Lung microvascular endothelial cell (primary cell): ENCODE measurements around the gene VWF. TPM values are rescaled to one million over a fixed set of nuclear protein-coding genes. Genes with fewer than 3 reads are reported as not detected.

ENCODE experiments used
- DNase-seq, 2 donors: peaks; one replicate each; pipeline versions ENCODE4 v3.0.0 to v3.0.0-alpha.2; 2010; ENCODE audit warnings: low read depth in 2 of 2
- total RNA-seq: library from RNA; depleted of rRNA; stranded (reverse); fragments of >200 nt; gene quantifications from 2 replicates; pipeline ENCODE4 v1.2.1, GENCODE V29; 2014

VWF gene
- total RNA-seq, 1 donor from 2014 or later: 1,530 TPM

GRCh38 chr12:5914387-5915149 is 209.9 kb downstream of the VWF start:
- DNase-seq: no peak

- DNase-seq: no peak
Measured at GRCh38 chr12:5913387-5913786, 211.1 kb downstream of the VWF start.

DNA sequence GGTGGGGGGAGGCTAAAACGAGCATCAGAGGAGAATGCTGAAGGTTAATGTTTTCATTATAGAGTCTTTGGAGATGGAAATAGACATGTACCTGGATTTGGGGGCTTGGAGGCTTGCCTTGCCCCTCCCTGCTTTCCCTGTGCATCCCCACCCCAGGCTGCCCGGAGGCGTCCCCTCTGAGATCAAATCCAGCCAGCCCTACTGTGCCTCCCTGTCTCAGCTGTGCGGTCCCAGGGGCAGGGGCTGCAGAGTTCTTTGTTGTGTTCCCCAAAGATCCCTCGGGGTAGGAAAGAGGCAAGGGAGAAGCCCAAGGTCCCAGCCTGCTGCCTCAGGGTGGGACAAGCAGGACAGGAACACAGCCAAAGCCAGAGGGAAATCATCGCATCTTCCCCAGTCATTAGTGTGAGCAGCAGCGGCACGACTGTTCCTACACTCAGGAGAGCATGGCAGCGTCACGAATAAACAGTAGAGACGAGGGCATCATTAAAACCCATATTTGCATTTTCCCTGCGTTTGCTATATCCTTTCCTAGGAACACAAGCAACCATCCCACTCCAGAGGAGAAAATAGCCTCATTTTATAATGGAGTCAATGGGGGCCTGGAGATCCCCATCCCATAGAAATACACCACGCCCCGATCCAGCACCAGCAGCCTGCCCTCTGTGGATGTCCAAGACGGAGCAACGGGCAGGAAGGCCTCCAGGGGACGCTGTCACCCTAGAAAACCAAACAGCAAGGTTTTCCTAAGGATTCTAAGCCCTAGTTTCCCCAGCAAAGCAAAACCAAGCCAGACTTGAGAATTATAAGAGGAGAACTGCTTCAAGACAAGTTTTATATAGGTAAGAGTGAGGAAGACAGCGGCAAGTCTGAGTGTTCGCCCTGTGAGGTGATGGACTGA is 211.8 kb downstream of the VWF start:
- peak in 1 of 2 donors; percentile 34 for DNase-seq

GRCh38 chr12:5912011-5912410 is 212.5 kb downstream of the VWF start:
- DNase-seq: no peak

GRCh38 chr12:5910790-5911548 is 213.5 kb downstream of the VWF start:
- no peak for DNase-seq

DNA sequence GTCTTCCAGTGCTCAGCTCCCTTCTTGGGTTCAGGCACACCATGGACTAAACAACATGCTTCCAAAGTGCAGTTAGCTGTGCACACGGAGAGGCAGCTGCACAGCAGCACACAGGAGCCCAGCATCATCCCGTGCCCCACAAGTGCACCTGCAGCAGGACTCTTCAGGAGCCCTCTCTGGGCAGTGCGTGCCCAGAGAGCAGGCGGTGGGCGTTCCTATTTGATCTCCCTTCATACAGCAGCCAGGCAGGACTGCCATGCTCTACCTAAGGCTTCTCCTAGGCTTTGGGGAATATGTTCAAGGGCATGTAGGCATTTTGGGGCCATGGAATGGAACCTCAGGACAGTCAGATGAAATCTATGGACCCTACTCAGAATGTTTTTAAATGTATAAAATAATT is 214.9 kb downstream of the VWF start:
- no peak for DNase-seq

- DNase-seq: no peak
Measured at GRCh38 chr12:5908251-5908650, 216.2 kb downstream of the VWF start.

DNA sequence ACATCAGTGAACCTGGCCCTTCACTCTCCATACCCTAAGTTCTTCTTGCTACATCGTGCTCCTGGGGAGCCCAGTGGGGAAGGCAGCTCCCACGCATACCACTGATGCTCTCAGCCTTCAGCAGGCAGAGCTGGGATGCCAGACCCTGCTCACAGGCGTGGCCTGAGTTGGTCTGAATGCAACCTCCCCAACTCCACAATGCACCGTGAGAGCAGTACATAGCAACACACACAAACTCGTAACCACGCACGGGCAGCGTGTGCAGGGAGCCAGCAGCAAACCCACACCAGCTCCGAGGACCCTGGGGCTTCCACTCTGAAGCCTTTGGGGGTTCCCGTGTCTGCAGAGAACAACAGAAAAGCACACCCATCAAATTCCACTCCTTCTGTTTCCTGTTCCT is 216.7 kb downstream of the VWF start:
- DNase-seq: no peak

DNA sequence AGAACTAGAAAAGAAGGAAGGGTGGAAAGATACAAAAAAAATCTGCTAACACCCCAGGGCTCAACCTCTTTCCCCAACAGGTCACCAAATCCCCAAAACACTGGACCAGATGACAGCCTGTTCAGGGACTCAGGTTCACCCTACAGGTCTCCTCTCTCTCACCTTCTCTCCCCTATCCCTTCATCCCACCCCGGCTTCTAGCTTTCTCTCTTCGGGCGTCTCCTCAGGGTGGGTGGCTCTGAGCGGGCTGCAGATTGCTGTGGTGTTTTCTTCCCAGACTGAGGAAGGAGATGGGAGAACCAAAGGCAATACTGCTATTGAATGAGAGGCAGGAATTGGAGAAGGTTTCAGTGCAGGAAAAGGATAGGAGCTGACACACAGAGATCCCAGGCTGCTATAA is 218.7 kb downstream of the VWF start:
- no peak for DNase-seq

- DNase-seq: no peak
Measured at GRCh38 chr12:5904969-5905368, 219.5 kb downstream of the VWF start.

DNA sequence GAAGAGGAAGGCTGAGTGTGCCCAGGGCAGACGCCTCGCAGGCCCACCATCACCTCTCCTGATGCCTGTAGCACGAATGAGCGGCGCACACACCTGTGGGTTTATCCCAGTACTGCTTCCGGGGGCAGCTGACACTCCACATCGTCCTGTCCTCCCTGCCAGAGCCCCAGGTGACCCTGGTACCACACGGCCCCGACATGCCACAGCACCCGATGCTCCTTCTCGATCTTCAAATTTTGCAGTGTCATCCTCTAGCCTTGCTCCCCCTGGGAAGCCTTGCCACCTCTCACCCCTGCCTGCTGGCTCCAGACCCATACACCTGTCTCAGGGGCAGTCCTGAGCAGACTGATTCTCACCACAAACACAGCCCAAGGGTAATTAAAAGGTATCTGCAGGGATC is 220.0 kb downstream of the VWF start:
- no peak for DNase-seq

GRCh38 chr12:5902736-5903135 is 221.7 kb downstream of the VWF start:
- DNase-seq: no peak

DNA sequence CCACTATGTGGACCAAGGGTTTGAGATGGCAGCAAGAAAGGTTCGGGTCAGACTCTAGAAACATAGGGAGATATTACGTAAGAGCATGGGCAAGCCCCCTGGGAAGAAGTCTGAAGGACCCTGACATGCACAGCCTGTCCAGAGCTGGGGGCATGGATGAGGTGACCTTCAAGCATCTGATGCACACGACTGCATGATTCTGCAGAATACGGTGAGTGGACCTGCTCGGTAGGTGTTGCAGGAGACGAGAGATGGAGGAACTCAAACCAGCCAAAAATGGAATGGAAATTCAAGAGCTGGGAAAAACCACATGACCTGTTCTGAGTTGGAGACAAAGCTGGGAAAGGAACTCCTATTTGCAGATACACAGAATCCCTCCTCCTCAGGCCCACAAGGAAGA is 223.1 kb downstream of the VWF start:
- DNase-seq: no peak

GRCh38 chr12:5900533-5901205 is 223.8 kb downstream of the VWF start:
- DNase-seq: no peak

- no peak for DNase-seq
Measured at GRCh38 chr12:5900076-5900475, 224.4 kb downstream of the VWF start.

DNA sequence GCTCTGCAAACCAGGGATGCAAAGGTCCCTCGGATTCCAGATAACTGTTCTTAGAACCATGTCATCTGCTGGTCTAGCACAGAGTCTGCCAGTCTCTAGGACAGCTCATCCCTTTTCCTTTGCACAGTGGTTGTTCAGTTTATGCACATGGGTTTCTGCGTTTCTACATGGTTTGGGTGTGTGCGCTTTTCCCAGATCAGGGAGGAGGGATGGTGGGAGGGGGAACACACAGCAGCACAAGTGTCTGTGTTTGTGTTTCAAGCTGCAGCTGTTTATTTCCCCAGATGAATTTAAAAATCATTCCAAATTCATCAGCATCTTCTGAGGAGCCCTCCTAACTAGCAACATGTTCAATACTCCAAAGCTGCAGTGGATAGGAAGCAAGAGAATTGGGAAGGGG is 224.8 kb downstream of the VWF start:
- no peak for DNase-seq

DNA sequence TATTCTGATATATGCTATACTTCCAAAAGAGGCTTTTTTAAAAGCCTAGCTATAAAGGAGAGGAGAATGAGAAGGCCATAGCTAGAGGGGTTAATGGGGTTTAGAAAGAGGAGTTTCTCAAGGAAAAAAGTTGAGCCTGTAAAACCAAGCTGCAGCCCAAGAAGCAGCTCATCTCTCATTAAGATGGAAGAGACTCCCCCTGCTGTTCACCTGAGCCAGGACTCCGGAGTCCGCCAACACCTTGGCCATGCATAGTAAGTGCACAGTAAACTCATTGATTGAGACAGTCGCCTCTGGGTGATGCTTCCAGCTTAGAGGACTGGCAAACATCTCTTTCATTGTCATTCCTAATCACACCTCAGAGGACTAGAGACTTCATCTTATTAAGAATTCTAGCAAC is 225.6 kb downstream of the VWF start:
- no peak for DNase-seq
